T-helper 17 cell (primary cell): Measurements from ENCODE around the gene TMEM185A. TPM values are rescaled to one million over a fixed set of nuclear protein-coding genes. Genes with fewer than 3 reads are reported as not detected.
"Not testable (repeated sequence)": the region's sequence is repeated elsewhere in the genome, so short reads cannot be mapped to it uniquely, and the experiment has no call there.

ENCODE experiments used
- ATAC-seq: fragments of 150-1000 bp; cut with Tn5 transposase; 2 replicates; pipeline ENCODE4 v1.10.0; 2021; ENCODE audit warnings: mild to moderate bottlenecking, moderate library complexity
- DNase-seq, 3 donors: peaks; one replicate each; pipeline versions ENCODE4 v3.0.0 to v3.0.0-alpha.2; 2020 to 2021
- H3K9me3 ChIP-seq: one replicate; pipeline ENCODE4 v1.7.0; 2013; ENCODE audit warnings: low read length, mild to moderate bottlenecking; ENCODE audit not compliant: control insufficient read depth, poor library complexity, severe bottlenecking
- H3K27ac Mint-ChIP-seq: one replicate; pipeline ENCODE4 v1.8.0; 2022; ENCODE audit warnings: mild to moderate bottlenecking, moderate library complexity, mixed read lengths
- H3K27me3 Mint-ChIP-seq: one replicate; pipeline ENCODE4 v1.8.0; 2022; ENCODE audit warnings: mixed read lengths
- H3K36me3 Mint-ChIP-seq: one replicate; pipeline ENCODE4 v1.8.0; 2022; ENCODE audit warnings: low read depth, mixed read lengths
- H3K4me1 Mint-ChIP-seq: one replicate; pipeline ENCODE4 v1.8.0; 2022; ENCODE audit warnings: mild to moderate bottlenecking, mixed read lengths
- H3K4me3 Mint-ChIP-seq: one replicate; pipeline ENCODE4 v1.8.0; 2022; ENCODE audit warnings: mild to moderate bottlenecking, moderate library complexity, mixed read lengths
- total RNA-seq, 4 donors: library from RNA in 2 of 4; stranded (reverse) in 2 of 4; gene quantifications; one replicate each; pipeline ENCODE4 v1.2.3 and lab custom pipeline; 2022 to 2026

TMEM185A gene
- total RNA-seq (10 to 100 TPM; 10.6 to 20.7 TPM), total RNA-seq (lab: John Stamatoyannopoulos, UW) (6.0 to 8.6 reads per million in 2 donors)

DNA sequence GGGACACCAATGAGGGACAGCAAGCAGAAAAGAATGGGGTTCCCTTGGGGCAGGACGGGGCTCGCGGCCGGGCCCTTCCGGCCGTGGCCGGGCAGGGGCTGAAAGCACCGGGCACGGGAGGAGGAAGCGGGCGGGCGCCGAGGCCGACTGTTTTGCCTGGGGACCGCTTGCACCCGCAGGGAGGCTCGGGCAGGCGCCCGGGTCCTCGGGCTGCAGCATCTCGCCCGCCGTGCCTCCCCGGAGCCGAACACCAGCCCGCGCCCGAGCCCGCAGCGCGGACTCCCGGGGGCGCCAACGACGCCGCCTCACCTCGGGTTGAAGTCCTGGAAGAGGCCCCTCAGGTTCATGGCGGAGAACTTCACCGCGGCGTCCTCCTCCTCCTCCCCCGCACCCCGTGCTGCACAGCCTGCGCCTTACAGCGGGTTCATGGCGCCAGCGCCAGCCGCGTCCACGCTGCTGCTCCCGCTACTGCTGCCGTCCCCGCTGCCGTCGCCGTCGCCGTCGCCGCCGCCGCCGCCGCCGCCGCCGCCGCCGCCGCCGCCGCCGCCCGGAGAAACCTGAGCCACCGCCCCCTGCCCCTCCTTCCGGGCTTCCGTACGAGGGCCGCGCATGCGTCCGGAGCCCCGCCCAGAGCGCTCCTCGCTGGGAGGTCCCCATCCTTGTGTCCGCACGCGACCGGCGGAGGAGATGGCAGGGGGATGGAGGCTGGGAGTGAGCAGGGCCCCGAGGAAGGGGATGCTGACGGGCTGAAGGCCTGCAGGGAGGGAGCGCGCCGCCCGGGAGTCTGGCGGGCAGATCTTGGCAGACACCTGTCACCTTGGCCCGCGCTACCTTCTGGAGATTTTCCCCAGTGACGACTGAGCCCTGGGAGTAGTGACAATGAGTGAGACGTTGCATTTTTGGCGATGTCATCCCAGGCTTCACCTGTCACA is at the start of gene TMEM185A:
Gene TMEM185A, minus strand, starts transcription at position 559 of the 932 bp plus-strand sequence. Its CDS starts 212 bp downstream, at position 347.
- Mint-ChIP-seq H3K27ac (peak within 1 kb of the TSS; percentile 93), H3K4me1 (peaks cover 24% of the 10 kb centered on the region), H3K27me3 (no peaks in the 10 kb centered on the region), H3K4me3 (peak within 1 kb of the TSS; percentile 96), H3K36me3 (no peaks in the 10 kb centered on the region)
- DNase-seq (peak; percentile 53 to 68 (median 66)), ATAC-seq (peak; percentile 92)
- no peaks in the 10 kb centered on the region for H3K9me3 ChIP-seq

GRCh38 chrX:149681182-149681581 is 49.6 kb upstream of the TMEM185A start:
- ATAC-seq (no peak), DNase-seq (no peak)
- no peaks in the 10 kb centered on the region for H3K9me3 ChIP-seq
- no peak overlapping the region for H3K27ac Mint-ChIP-seq
- no peaks in the 10 kb centered on the region for H3K36me3 Mint-ChIP-seq
- H3K4me3 Mint-ChIP-seq: no peak overlapping the region
- H3K4me1 Mint-ChIP-seq: peaks cover 2% of the 10 kb centered on the region
- H3K27me3 Mint-ChIP-seq: peaks cover 10% of the 10 kb centered on the region

- H3K9me3 ChIP-seq, DNase-seq, H3K4me1 Mint-ChIP-seq, H3K27me3 Mint-ChIP-seq, H3K4me3 Mint-ChIP-seq, ATAC-seq, H3K27ac Mint-ChIP-seq, H3K36me3 Mint-ChIP-seq: not testable (repeated sequence)
These were observed 47.6 kb upstream of the TMEM185A start for GRCh38 chrX:149679164-149679678.

DNA sequence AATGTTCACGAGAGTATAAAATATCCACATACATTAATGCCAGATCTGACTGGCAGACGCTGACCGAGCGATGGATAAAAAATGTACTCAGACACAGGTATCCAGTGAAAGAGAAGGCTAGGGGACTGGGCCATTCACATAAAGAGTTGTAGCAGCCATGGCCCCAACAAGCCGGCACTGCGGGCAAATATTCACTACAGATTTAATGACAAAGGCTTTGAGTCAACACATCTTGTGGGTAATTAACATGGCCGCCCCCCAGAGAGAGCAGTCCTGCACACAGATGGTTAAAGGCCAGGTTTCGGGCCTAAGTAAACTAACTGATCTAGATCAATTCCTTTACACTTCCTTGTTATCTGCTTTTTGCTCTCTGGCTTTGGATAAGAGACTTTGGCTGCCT is 44.0 kb upstream of the TMEM185A start:
- not testable (repeated sequence) for H3K27me3 Mint-ChIP-seq, H3K9me3 ChIP-seq, H3K4me1 Mint-ChIP-seq, H3K27ac Mint-ChIP-seq, DNase-seq, H3K36me3 Mint-ChIP-seq, ATAC-seq, H3K4me3 Mint-ChIP-seq

DNA sequence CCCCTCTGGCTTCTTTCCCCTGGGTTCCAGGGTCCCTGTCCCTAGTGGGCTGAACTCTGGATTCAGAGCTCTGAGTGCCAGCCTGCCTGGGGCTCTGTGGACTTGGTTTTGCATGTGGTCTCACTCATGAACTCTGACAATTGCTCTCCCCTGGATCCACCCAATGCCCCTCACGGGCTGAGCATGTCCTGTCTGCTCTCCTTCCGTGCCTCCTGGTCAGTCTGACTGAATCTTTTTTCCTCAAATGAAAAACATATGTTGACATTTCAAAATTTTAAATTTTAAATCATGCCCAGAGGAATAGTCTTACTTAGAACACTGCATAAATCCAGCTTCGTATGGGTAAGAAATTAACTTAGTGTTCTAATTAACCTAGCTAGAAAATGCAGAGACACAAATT is 43.5 kb upstream of the TMEM185A start:
- DNase-seq, H3K27me3 Mint-ChIP-seq, H3K27ac Mint-ChIP-seq, H3K36me3 Mint-ChIP-seq, H3K9me3 ChIP-seq, H3K4me1 Mint-ChIP-seq, ATAC-seq, H3K4me3 Mint-ChIP-seq: not testable (repeated sequence)

GRCh38 chrX:149660613-149661012 is 29.0 kb upstream of the TMEM185A start:
- not testable (repeated sequence) for H3K27me3 Mint-ChIP-seq, ATAC-seq, H3K27ac Mint-ChIP-seq, H3K4me3 Mint-ChIP-seq, H3K4me1 Mint-ChIP-seq, H3K36me3 Mint-ChIP-seq, DNase-seq, H3K9me3 ChIP-seq

DNA sequence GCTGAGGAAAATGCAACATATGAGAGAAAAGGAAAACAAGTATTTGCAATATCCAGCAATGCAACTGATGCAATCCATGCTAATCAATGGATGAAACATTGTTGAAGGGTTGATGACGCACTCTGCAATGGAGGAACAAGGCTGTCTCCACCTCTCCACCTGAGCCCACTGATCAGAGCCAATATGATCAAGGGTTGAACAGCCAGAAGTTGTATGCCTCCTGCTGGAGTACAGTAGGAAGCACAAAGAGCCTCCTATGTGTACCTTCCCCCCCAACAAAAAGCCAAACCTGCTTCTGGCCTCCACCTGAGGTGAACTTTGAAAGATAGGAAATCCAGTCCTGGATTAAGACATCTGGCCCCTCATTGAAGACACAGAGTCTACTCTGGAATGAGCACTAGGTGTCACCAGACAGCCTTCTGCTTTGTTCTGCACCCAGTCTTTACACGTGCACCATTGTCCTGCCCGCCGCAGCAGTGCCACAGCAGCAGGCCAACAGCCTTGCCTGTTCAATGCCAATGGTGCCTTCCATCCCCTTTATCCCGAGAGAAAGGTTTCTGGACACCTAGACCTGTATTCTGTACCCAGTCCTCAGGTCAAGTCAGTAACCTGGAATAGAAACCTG is 24.8 kb upstream of the TMEM185A start:
- not testable (repeated sequence) for DNase-seq, H3K4me1 Mint-ChIP-seq, ATAC-seq, H3K9me3 ChIP-seq, H3K36me3 Mint-ChIP-seq, H3K27ac Mint-ChIP-seq, H3K27me3 Mint-ChIP-seq, H3K4me3 Mint-ChIP-seq

GRCh38 chrX:149652232-149652981 is 20.8 kb upstream of the TMEM185A start:
- H3K9me3 ChIP-seq: no peaks in the 10 kb centered on the region
- H3K4me1 Mint-ChIP-seq: no peaks in the 10 kb centered on the region
- DNase-seq: no peak
- H3K4me3 Mint-ChIP-seq: no peak overlapping the region
- no peaks in the 10 kb centered on the region for H3K27me3 Mint-ChIP-seq
- no peaks in the 10 kb centered on the region for H3K36me3 Mint-ChIP-seq
- no peak overlapping the region for H3K27ac Mint-ChIP-seq
- ATAC-seq: no peak

DNA sequence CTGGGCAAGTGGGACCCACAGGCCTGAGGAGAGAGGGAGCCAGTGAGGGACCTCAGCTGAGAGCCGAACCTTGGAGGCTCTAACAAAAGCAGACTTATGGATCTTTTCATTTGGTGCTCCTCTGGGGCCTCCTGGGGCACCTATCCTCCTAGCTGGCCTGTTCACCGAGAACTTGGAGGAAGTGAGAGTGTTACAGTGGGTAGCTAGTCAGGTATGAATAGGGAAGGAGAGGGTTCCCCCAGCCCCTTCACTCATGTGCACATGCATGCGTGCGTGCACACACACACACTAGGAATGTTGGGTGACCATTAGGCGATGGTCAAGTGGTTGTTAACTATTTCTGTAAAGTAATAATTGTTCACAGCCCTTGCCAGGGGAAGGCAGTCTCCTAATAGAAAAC is 18.6 kb upstream of the TMEM185A start:
- Mint-ChIP-seq H3K27me3 (peaks cover 5% of the 10 kb centered on the region), H3K27ac (no peak overlapping the region), H3K4me3 (no peak overlapping the region), H3K4me1 (no peaks in the 10 kb centered on the region), H3K36me3 (no peaks in the 10 kb centered on the region)
- no peak for DNase-seq
- ATAC-seq: no peak
- no peaks in the 10 kb centered on the region for H3K9me3 ChIP-seq

DNA sequence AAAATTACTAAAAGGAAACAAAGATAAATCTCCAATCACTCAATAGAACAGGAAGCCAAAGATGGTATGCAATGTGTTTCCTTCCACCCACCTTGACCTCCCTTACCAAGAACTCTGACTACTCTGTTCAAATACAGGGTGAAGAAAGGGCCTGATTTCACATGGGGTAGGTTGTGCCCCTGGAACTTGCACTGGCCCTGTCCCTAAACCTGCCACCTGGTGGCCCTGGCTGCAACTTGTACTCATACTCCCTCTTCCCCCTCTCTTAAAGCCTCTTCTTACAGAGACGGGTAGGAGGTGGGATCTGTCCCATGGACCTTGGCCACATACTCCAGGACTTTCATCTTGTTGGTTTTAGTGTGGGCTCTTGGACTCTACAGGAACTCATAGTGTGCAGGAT is 17.3 kb upstream of the TMEM185A start:
- no peaks in the 10 kb centered on the region for H3K9me3 ChIP-seq
- DNase-seq (no peak), ATAC-seq (no peak)
- H3K4me3 Mint-ChIP-seq: no peak overlapping the region
- no peaks in the 10 kb centered on the region for H3K36me3 Mint-ChIP-seq
- H3K27me3 Mint-ChIP-seq: peaks cover 5% of the 10 kb centered on the region
- no peaks in the 10 kb centered on the region for H3K4me1 Mint-ChIP-seq
- no peak overlapping the region for H3K27ac Mint-ChIP-seq

GRCh38 chrX:149647505-149647904 is 15.9 kb upstream of the TMEM185A start:
- H3K27ac Mint-ChIP-seq: no peak overlapping the region
- no peak overlapping the region for H3K4me3 Mint-ChIP-seq
- no peaks in the 10 kb centered on the region for H3K4me1 Mint-ChIP-seq
- no peaks in the 10 kb centered on the region for H3K9me3 ChIP-seq
- no peaks in the 10 kb centered on the region for H3K36me3 Mint-ChIP-seq
- DNase-seq: no peak
- H3K27me3 Mint-ChIP-seq: peaks cover 9% of the 10 kb centered on the region
- ATAC-seq: no peak

GRCh38 chrX:149643496-149643895 is 11.9 kb upstream of the TMEM185A start:
- no peak for ATAC-seq
- Mint-ChIP-seq H3K36me3 (no peaks in the 10 kb centered on the region), H3K4me3 (no peak overlapping the region), H3K4me1 (no peaks in the 10 kb centered on the region), H3K27me3 (peaks cover 9% of the 10 kb centered on the region), H3K27ac (no peak overlapping the region)
- no peaks in the 10 kb centered on the region for H3K9me3 ChIP-seq
- DNase-seq: no peak

- Mint-ChIP-seq H3K27me3 (peaks cover 9% of the 10 kb centered on the region), H3K4me3 (no peak overlapping the region), H3K27ac (no peak overlapping the region), H3K36me3 (no peaks in the 10 kb centered on the region), H3K4me1 (no peaks in the 10 kb centered on the region)
- H3K9me3 ChIP-seq: no peaks in the 10 kb centered on the region
- DNase-seq (no peak), ATAC-seq (no peak)
These were observed 10.2 kb upstream of the TMEM185A start for GRCh38 chrX:149641835-149642234.
